ENCODE results near the gene DHX16.

- TF ChIP-seq POLR2A (IDR thresholded peaks at IDR 0.05) (no peak), EP300 (IDR thresholded peaks at IDR 0.05) (no peak), CTCF (IDR thresholded peaks at IDR 0.05) (no peak)
These were observed 15.0 kb upstream of the DHX16 start for GRCh38 chr6:30687659-30688431.

Measured in stomach (tissue), 4 donors.